DND-41 (cell line): ENCODE results near the gene CFAP47.

Experiments
- CTCF ChIP-seq: IDR thresholded peaks from 2 replicates; pipeline ENCODE4 v1.5.1; 2012; ENCODE audit warnings: borderline replicate concordance, low read length, moderate library complexity, mild to moderate bottlenecking; ENCODE audit not compliant: poor library complexity, severe bottlenecking; ENCODE audit errors: extremely low read depth
- EZH2 ChIP-seq: IDR thresholded peaks from 3 replicates; pipeline ENCODE4 v1.6.1; 2012; ENCODE audit warnings: borderline replicate concordance, low read depth, mild to moderate bottlenecking, moderate library complexity, low read length, inconsistent platforms; ENCODE audit not compliant: severe bottlenecking

GRCh38 chrX:36314303-36314702, 394.8 kb downstream of the CFAP47 start:
- TF ChIP-seq CTCF (no peak), EZH2 (no peak)
